GM12878 (cell line): ENCODE data around the gene MRPL28.

ENCODE experiments used
- CHD1 ChIP-seq: IDR thresholded peaks from 2 replicates; pipeline ENCODE4 v1.6.1; 2012; ENCODE audit warnings: low read depth, low read length, improper control_type of control experiment
- CTCF ChIP-seq, 3 experiments: IDR thresholded peaks in 2 of 3; conservative IDR thresholded peaks in 1 of 3; 2 replicates each; pipeline ENCODE4 v1.5.1; 2011; ENCODE audit warnings: low read depth in 3 of 3, low read length in 3 of 3, mild to moderate bottlenecking in 3 of 3, control low read depth in 2 of 3, moderate library complexity in 2 of 3, inconsistent platforms in 1 of 3, mixed read lengths in 1 of 3; ENCODE audit not compliant: control insufficient read depth in 2 of 3, insufficient read depth in 1 of 3; ENCODE audit errors: extremely low read depth in 1 of 3
- GATAD2B ChIP-seq: fragments of 450-650 bp; conservative IDR thresholded peaks from 2 replicates; pipeline ENCODE4 v1.6.1; 2017; ENCODE audit warnings: low read depth, mild to moderate bottlenecking, moderate library complexity
- JUND ChIP-seq: IDR thresholded peaks from 2 replicates; pipeline ENCODE4 v1.6.1; 2012; ENCODE audit warnings: low read depth, mild to moderate bottlenecking, low read length, improper control_type of control experiment, moderate library complexity
- KDM1A ChIP-seq: fragments of 200-600 bp; sonication (generic); IDR thresholded peaks from 2 replicates; pipeline ENCODE4 v1.6.1; 2016; ENCODE audit warnings: borderline replicate concordance
- MAX ChIP-seq: IDR thresholded peaks from 2 replicates; pipeline ENCODE4 v1.6.1; 2012; ENCODE audit warnings: low read depth, low read length, improper control_type of control experiment
- NRF1 ChIP-seq: conservative IDR thresholded peaks from 2 replicates; pipeline ENCODE4 v1.6.1; 2011; ENCODE audit warnings: mild to moderate bottlenecking, low read depth, low read length, improper control_type of control experiment
- RAD51 ChIP-seq: fragments of 450-650 bp; IDR thresholded peaks from 2 replicates; pipeline ENCODE4 v1.6.1; 2016; ENCODE audit warnings: moderate library complexity, mild to moderate bottlenecking, inconsistent platforms
- REST ChIP-seq: IDR thresholded peaks from 2 replicates; pipeline ENCODE4 v1.6.1; 2012; ENCODE audit warnings: mild to moderate bottlenecking, low read depth, low read length
- TCF3 ChIP-seq: IDR thresholded peaks from 2 replicates; pipeline ENCODE4 v1.6.1; 2012; ENCODE audit warnings: low read depth, mild to moderate bottlenecking, low read length, borderline replicate concordance; ENCODE audit not compliant: insufficient read depth

GRCh38 chr16:369275-369865, 968 bp downstream of the MRPL28 start:
- no peak for TF ChIP-seq CTCF (IDR thresholded peaks at IDR 0.05 in 2 of 3, conservative IDR thresholded peaks at IDR 0.05 in 1 of 3; ENCODE audit: control insufficient read depth in 2 of 3, extremely low read depth in 1 of 3, insufficient read depth in 1 of 3, low read depth in 3 of 3, low read length in 3 of 3)
- TF ChIP-seq MAX = no peak
- TF ChIP-seq CHD1 = no peak
- no peak for TF ChIP-seq NRF1
- no peak for TF ChIP-seq JUND
- no peak for TF ChIP-seq KDM1A
- TF ChIP-seq GATAD2B = no peak
- no peak for TF ChIP-seq REST
- TF ChIP-seq TCF3 = no peak
- no peak for TF ChIP-seq RAD51
